Neutrophil (primary cell): ENCODE data around the gene TJAP1.

Source experiments
- H3K27ac ChIP-seq: fragments of 200-600 bp; sonication (generic); 2 replicates; pipeline ENCODE4 v1.5.1; 2016; ENCODE audit warnings: mild to moderate bottlenecking, moderate library complexity
- H3K27me3 ChIP-seq: fragments of 200-600 bp; sonication (generic); 2 replicates; pipeline ENCODE4 v1.6.0; 2016; ENCODE audit warnings: mild to moderate bottlenecking
- H3K36me3 ChIP-seq: fragments of 200-600 bp; sonication (generic); 2 replicates; pipeline ENCODE4 v1.5.1; 2017
- H3K4me1 ChIP-seq, 2 experiments: fragments of 200-600 bp in 1 of 2; sonication (generic) in 1 of 2; 1 replicate in 1 of 2; 2 replicates in 1 of 2; pipeline versions ENCODE4 v1.5.1 to v1.6.1; 2013 to 2016; ENCODE audit warnings: low read depth in 1 of 2, low read length in 1 of 2, mild to moderate bottlenecking in 1 of 2, moderate library complexity in 1 of 2; ENCODE audit not compliant: control insufficient read depth in 1 of 2, insufficient read depth in 1 of 2
- H3K4me3 ChIP-seq, 2 experiments: fragments of 200-600 bp in 1 of 2; sonication (generic) in 1 of 2; 1 replicate in 1 of 2; 2 replicates in 1 of 2; pipeline ENCODE4 v1.5.1; 2013 to 2016; ENCODE audit warnings: low read depth in 1 of 2, low read length in 1 of 2, mild to moderate bottlenecking in 1 of 2, moderate library complexity in 1 of 2
- H3K9me3 ChIP-seq: fragments of 200-600 bp; sonication (generic); 2 replicates; pipeline ENCODE4 v1.5.1; 2016
- CTCF ChIP-seq: fragments of 200-600 bp; sonication (generic); IDR thresholded peaks from 2 replicates; pipeline ENCODE4 v1.5.1; 2016; ENCODE audit warnings: antibody characterized with exemption

TJAP1 gene

GRCh38 chr6:43544461-43544860, 67.1 kb downstream of the TJAP1 start:
- no peaks in the 10 kb centered on the region for H3K4me1 ChIP-seq
- H3K36me3 ChIP-seq, result peaks cover 49% of the 10 kb centered on the region
- no peaks in the 10 kb centered on the region for H3K9me3 ChIP-seq
- H3K27me3 ChIP-seq, result no peaks in the 10 kb centered on the region
- no peak overlapping the region for H3K4me3 ChIP-seq
- TF ChIP-seq CTCF, result no peak
- H3K27ac ChIP-seq, result no peak overlapping the region

GRCh38 chr6:43547222-43547621, 69.9 kb downstream of the TJAP1 start:
- no peak for TF ChIP-seq CTCF
- Histone ChIP-seq H3K36me3 (peaks cover 72% of the 10 kb centered on the region), H3K27me3 (no peaks in the 10 kb centered on the region), H3K27ac (no peak overlapping the region), H3K4me1 (no peaks in the 10 kb centered on the region), H3K9me3 (no peaks in the 10 kb centered on the region), H3K4me3 (no peak overlapping the region)
